M059J (cell line): ENCODE results near the gene ISLR. TPM values are rescaled to one million over a fixed set of nuclear protein-coding genes. Genes with fewer than 3 reads are reported as not detected.
A peak's percentile ranks its signal among the peaks of the same experiment; 100 is the strongest.
"Not testable (repeated sequence)": the region's sequence is repeated elsewhere in the genome, so short reads cannot be mapped to it uniquely, and the experiment has no call there.

Experiments
- DNase-seq: peaks from one replicate; pipeline ENCODE4 v3.0.0-alpha.2; 2012; ENCODE audit warnings: low read depth
- total RNA-seq: library from RNA; depleted of rRNA; stranded (reverse); fragments of >200 nt; shearing (Covaris generic); gene quantifications from 2 replicates; pipeline ENCODE4 v1.2.3, GENCODE V29; 2014

The ISLR gene
- total RNA-seq, 1 experiment from 2014 or later = not detected

DNA sequence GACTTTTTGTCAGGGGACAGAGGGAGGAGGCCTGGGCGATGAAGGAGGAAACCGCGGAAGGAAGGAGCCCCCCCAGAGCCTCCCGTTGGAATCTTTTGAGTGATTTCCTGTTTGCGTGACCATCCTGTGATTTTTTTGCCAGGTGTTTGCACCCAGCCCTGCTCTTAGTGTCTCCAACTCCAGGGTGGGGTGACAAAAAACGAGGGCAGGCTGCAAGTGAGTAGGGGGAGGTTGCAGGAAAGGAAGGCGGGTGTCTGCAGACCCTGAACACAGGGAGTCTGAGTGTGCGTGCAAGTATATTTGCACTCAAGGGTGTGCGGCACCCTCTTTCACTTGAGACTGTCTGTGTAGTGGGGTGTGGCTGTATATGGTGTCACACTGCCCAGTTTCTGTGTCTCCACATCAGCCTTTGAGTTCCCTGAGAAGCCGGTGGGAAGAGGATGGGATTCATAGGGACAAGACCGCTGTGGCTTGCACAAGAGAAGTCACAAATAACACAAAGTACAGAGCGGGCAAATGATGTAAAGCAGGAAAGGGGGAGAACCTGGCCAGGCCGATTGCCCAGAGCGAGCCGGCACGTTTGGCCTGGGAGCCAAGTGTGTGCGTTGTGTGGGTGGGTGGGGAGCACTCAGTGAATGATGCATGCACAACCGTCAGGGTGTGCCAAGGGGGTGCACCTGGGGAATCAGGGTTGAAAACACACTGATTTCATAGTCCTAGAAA lies 36.5 kb upstream of the ISLR start:
- DNase-seq = no peak

DNA sequence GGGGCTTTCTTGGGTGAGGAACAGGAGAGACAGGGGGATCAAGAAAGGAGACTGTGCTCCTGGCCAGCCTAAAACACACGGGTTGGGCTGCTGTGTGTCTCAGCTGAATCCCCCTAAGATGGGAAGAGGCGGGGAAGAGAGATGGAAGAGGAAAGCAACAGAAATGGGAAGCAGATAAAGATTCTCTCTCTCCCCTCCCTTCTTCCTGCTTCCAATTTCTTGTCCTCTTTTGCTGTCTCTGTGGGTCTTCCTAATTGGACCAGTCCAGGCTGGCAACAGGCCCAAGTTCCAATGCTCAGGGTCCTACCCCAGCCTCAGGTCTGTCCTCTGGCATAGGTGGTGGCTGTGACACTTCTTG lies 36.0 kb upstream of the ISLR start:
- no peak for DNase-seq

DNA sequence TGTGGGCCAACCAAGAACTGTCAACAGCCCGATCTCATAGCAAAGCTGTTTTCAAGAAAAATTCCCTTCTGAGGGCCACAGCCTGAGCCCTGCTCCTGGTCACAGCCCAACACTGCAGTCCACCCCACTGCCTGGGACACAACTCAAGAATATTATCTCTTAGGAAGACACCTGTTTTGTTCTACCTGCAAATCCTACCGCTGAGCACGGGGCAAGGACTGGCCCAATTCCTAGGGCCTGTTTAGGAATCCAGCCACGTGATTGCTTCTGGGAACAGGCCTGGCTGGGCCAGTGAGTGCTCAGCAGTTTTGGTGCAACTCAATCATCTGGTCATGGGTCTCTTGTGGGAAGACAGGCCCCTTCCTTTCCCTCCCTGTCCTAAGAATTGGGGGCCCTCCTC lies 34.9 kb upstream of the ISLR start:
- DNase-seq = no peak

DNA sequence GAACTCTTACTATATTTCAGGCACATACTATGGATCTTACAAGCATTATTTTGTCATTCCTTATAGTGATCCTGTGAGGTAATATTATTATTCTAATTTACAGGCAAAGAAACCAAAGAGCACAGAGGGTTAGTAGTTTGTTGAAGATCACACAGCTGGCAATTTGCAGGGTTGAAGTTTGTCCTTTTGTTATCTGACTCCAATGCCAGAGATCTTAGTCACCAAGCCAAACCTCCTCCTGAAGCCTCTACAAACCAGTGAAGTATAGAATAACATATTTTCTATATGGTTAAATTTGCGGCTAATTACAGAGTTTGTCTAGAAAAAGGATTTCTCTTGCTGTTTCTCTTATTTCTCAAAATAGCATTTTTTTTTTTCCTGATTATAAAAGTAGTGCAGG lies 31.9 kb upstream of the ISLR start:
- DNase-seq = no peak

DNA sequence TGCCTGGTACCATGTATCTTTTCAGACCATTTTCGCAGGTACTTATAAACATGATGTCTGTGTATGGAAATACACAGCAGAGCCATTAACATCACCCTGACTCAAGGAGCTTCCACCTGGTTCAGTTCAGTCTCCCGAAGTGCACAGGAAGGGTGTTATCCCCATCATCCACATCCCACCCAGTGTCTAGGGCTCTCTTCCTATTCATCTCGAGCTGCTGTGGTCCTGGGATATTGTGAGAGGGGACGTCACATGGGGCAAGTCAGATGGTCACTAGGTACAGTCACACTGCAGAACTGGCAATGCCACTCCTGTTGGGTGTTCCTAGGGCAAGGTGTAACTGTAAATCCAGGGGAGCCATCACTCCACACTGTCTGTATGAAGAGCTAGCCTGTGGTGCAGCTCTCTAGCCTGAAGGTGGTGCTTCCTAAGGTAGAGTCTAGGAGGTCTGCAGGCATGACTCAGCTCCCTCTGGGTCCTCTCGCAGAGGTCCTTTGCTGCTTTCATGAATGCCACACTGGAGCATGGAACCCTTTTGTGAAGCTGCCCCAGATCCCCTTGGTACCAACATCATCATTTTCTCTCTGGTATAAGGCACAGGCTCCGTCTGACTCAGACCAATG lies 29.2 kb upstream of the ISLR start:
- DNase-seq = peak; percentile 57

DNA sequence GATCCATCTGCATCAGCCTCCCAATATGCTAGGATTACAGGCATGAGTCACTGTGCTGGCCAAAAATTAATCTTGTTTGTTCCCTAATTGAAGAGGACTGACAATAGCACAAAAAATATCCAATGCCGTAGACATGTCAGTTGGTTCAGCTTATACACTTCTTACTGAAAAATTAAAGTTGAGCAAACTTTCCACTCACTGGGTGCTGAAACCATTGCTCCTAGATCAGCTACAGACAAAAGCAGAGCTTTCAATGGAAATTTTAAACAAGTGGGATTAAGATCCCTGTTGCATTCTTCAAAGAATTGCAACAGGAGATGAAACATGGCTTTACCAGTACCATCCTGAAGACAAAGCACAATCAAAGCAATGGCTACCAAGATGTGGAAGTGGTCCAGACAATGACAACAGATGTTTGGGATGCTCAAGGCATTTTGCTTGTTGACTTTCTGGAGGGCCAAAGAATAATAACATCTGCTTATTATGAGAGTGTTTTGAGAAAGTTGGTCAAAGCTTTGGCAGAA lies 27.2 kb upstream of the ISLR start:
- DNase-seq = no peak

DNA sequence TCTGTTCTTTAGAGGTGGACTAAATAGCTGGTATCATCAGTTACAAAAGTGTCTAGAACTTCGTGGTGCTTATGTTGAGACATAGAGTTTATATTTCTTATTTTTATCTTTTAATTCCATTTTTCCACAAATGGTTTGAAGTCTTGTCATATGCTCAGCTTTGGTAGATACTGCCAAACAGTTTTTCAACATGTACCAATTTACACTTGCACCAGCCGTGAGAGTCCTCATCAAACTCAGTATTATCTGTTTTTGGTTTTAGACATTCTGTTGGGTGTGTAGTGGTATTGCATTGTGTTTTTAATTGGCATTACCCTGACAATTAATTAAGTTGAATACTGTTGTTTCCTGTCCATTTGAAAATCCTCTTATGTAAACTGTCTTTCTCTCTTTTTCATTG lies 26.5 kb upstream of the ISLR start:
- DNase-seq = no peak

DNA sequence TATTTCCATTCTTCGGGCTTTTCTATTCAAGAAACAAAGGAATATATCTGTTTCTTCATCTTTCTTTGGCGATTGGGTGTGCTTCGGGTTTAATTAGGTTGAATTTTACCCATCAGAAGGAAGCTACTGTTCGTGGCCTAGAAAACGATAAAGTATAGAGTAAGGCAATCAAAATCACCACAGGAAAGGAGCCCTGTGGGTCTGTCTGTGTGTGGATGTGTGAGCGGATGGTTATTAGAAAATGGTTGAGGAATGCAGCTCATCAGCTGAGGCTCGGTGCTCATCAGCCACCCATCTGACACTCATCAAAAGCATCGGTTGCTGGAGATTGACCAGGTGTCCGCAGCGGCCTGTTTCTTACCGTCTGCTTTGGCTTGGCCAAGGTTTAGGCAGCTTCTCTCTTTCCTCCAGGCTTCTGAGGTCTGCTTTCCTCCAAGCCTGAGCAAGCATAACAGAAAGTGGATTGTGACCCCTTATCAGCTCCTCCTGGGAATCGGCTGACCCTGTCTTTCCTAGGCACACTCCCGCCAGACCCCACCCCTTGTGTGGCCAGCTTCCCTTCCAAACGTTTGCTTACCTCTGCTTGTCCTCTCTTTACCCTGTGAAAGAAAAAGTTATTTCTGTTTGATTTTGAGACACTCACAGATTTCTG lies 17.6 kb upstream of the ISLR start:
- DNase-seq = no peak

DNA sequence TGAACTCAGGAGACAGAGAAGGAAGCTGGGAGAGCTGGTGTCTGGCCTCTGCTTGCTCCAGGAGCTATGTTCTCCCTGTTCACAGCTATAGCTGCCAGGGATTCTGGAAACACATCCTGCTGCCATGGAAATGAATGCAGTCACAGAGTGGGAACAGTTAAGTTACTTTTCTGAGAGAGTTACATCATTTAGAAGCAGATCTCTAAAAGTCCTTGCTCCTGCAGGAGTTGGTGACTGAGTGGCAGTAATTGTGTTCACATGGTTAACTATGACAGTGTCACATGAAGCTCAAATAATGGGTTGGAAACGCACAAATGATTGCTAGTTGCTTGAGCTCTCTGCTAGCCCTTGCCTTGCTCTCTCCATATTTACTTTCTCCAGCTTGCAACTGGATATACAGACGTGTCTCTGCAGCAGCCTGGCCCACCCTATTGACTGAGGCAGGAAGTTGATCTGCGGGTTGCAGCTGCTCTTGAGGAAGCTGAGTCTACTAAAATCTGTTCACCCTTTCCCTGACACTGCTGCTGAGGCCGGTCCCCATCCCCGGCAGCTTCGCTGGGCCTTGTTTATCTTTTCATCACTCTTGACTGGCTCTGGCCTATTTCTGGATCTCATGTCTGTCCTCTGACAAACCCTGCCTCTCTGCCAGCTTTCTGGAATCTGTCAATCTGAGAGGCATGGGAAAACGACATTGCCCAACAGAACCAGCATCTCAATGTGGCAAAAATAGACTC lies 16.7 kb upstream of the ISLR start:
- DNase-seq = no peak

DNA sequence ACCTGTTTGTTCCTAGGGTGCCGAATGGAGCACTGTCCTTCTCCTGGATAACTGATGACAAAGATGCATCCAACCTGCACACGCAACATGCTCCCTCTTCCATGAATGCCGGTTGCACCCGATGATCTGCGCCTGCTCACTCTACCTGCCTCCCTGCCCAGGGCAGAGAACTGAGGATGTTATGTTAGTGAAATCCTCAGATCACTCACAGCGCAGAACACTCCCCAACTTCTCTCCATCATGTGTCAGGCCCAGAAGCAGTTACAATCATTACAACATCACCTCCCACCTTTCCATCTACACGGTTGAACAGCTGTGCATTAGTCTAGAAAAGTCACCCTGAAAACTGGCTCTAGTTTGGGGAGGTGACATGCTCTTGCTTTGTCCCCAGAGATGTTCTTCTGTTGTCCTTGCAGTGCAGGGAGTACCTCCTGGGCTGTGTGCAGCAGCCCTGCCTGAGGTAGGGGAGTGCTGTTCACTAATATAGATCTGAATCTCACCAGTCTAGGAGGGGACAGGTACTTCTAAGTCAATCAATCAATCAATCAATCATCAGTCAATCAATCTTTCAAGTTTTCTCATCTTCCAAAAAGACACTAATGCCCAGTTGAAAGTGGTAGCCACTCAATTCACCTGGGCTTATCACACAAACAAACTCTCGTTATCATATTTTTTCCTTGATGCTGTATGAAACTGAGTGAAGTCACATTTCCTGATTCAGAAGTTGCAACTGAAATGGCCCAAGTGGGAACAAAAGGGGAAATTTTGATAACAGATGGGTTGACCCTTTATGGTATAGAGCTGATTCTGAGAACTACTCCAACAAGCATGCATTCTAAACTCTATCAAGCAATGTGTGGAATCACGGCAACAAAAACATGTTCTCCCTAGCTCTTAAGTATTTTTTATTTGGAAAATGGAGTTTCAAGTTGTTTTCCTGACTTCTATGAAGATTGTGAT lies 15.4 kb upstream of the ISLR start:
- no peak for DNase-seq

DNA sequence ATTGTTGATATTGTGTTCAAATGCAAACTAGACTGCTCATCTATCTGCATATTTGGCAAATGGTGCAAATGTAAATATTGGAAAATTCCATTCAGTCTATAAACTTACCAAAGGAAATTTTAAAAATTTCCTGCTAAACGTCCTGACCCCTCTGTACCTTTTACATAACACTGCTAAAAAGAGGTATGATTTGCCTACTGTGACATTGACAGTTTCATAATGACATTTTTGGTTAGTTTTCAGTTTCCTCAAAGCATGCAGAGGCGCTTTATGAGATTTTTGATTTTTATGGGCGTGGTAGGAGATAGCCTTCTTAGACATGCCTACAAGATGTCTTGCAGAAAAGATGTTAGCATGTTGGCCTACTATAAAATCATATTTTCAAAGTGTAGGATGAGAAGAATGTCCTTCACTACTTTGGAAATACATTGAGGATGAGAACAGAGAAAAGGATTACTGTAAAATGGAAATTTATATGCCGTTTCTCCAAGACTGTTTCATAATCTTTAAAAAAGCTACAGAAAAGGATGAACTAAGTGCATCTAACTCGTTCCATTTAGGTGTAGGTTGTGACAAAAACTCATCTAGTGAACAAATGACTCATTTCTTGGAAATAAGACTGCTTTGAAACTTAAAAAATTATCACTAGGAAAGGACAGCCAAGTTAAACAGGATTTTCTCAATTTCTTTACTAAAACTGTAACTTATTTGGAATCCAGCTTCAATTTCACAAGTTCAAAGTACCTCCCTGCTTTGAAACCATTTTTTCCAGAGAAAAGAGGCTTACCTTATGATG lies 14.5 kb upstream of the ISLR start:
- DNase-seq = no peak

DNA sequence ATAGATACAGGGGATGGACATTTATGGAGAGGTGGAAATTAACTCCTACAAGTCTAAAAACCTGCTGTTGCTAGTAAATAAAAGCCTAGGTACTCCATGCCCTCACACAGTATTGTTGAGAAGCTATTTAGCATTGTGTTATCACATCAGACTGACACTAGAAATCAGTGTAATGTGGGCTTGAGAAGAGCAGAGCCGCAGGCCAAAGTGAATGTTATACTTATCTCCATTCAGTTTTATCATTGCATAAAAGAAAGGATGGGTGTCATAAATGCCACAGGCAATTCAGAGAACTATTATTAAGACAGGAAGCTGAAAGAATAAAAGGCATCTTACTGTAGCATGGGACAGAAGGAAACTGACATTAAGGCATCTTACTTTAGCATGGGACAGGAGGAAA lies 13.7 kb upstream of the ISLR start:
- no peak for DNase-seq

DNA sequence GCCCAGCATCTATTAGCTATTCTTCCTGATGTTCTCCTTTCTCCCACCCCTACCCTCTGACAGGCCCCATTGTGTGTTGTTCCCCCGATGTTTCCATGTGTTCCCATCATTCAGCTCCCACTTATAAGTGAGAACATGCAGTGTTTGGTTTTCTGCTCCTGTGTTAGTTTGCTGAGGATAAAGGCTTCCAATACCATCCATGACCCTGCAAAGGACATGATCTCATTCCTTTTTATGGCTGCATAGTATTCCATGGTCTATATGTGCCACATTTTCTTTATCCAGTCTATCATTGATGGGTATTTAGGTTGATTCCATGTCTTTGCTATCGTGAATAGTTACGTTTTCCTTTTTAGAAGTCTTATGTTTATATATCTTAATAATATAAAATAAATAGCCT lies 13.1 kb upstream of the ISLR start:
- DNase-seq = not testable (repeated sequence)

DNA sequence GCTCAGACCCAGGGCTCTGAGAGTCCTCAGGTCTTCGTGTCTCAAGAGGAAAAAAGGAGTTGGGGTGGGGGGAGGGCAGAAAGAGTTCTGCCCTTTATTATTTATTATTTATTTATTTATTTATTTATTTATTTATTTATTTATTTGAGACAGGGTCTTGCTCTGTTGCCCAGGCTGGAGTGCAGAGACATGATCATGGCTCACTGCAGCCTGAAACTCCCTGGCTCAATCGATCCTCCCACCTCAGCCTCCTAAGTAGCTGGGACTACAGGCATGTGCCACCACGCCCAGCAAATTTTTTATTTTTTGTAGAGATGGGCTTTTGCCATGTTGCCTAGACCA lies 11.3 kb upstream of the ISLR start:
- not testable (repeated sequence) for DNase-seq

DNA sequence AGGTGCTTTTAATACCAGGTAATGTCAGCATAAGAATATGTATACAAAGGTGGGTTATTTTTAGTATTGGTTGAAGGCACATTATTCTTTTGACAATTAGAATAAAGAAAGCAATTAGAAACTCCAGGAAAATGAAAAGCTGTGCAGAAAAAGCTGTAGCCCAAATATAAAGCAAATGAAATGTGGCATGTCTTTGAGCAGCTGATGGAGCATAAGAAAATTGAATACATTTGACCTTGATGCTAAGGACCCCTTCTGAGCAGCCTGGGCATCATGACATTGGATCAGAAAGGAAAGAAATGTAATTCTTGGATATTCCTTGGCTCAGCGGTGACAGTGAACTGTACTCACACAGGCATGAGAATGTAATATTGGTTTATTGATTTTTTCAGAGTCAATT lies 8.0 kb upstream of the ISLR start:
- DNase-seq = no peak

DNA sequence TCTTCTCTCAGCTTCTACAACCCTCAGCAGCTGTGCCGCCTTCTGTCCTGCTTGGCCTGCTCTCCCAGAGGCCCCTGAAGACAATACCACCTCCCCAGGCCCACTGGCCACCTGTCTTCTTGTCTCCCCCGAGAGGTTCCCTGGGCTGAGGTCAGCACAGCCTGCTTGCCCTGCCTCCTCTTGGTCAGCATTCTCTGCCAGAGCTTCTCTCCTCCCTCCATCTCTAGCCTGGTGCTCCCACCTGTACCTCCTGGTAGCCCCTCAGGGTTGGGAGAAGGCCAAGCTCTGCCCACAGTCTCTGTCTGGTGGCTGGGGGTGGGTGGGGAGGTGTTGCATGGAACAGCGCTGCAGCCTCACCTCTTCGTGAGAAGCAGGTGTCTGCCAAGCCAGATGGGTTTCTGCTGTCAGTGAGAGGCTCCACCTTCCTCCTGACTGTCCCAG lies 5.6 kb upstream of the ISLR start:
- no peak for DNase-seq

DNA sequence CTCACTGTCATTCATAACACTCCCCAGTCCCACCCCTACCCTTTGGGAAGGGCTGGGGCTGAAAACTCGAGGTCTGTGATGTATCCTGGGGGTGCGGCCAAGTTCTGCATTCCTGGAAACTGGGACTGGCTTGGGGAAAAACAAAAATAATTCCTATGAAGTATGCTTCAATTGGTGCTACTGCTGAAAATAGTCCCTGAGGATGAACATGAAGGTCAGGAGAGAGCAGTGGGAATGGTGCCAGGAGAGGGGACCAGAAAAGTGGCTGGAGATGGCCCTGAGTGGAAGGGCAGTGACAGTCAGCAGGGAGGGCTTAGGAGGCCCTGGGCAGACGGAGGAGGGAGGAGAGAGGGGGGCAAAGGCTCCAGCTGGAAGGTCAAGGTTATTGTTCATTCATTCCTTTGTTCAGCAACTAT lies 4.8 kb upstream of the ISLR start:
- DNase-seq = no peak

DNA sequence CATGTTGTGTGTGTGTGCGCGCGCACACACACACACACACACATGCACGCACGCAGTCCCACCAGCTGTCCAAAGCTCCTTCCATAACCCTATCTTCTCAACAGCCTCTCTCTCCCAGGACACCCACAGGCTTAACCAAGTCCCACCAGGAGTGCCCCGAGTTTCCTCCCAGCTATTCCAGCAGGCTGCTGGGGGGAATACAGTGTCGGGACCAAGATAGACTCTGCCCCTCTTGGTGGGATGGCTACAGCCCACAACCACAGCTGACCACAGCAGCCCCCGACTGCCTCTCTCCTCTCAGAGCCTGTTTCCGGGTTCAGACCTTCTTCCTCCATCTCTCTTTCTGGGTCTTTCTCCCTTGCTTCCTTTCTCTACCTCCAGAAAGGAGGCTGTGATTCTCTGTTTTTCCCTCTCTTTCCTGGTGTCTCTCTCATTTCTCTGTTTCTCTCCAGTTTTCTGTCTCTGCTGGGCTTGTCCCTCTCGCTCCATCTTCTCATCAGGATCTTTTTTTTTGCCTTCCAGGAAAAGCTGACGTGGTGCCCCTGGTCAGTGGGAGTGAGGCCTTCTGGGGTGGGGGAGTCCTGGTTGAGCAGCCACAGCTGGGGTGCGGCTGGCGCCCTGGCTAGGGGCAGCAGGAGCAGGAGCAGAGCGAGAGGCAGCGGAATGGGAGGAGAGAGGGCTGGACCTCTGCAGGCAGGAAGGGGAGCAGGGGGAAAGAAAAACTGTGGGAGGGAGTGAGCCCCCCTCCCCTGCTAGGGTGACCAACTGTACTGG lies 3.3 kb upstream of the ISLR start:
- no peak for DNase-seq

DNA sequence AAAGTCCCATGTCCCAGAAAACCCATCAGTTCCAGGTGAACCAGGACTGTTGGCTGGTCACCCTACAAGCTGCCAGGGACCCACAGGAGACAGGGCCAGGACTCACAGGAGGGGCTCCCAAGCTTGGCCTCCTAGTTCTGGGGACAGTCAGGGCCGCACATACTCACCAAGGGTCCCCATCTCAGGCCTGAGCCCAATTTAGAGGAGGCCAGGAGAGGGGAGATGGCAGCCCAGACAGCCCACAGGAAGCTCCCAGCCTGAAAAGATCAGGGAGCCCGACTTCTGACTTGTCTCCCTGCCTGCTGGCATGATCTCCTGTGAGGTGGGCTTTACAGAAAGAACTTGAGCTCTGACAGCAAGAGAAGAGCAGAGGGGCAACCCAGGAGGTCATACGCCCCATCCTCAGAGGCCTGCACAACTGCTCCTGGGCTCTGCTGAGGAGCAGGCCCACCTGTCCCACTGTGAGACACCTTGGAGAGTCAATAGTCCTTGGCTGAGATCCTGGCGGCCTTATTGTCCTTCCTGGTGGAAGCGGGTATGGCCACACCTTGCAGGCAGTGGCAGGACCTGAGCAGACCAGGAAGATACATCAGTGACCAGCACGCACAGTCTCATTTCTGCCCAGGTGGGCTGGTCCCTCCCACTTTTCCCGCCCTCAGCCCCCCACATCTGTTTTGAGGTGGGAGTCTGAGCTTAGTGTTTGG lies 2.5 kb upstream of the ISLR start:
- DNase-seq = no peak
